ENCODE data around the gene HOXA5. TPM values are rescaled to one million over a fixed set of nuclear protein-coding genes. Genes with fewer than 3 reads are reported as not detected.
A peak's percentile ranks its signal among the peaks of the same experiment; 100 is the strongest.

The HOXA5 gene
- total RNA-seq, 1 experiment from 2014 or later = not detected

DNA sequence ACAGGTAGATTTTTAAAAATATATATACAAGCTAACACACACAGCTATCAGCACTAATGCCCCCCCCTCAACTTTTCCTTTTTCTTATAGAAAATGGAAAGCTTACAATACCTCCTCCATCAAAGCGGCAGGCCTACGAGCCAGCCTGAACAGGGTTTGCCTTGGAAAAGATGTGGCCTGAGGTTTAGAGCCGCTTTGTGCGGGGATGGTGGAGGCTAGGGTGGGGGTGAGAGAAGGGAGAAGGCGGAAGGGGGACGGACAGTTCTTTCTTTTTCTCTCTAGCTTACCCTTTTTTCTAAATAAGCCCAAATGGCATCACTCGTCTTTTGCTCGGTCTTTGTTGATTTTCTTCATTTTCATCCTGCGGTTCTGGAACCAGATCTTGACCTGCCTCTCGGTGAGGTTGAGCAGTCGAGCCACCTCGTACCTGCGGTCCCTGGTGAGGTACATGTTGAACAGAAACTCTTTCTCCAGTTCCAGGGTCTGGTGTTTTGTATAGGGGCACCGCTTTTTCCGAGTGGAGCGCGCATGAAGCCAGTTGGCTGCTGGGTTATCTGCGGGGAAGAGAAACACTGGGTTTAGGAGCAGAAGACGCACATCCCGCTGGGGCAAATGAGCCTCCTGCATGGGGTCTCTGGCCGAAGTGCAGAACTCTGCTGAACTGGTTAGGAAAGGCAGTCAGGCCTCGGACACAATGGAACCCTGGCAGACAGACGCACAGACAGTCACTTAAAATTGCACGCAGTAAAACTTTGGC is 20.0 kb upstream of the HOXA5 start:
- no peak overlapping the region for H4K5ac ChIP-seq (ENCODE audit: insufficient read length, low read depth, low read length)
- peaks cover 0 to 12% of the 10 kb centered on the region in 2 experiments; a peak in 3 of 4 replicates for H3K4me1 Mint-ChIP-seq
- H3K23me2 ChIP-seq (ENCODE audit: insufficient read length, low read depth, low read length, poor library complexity, severe bottlenecking) = no peaks in the 10 kb centered on the region
- H4K20me1 ChIP-seq (ENCODE audit: control insufficient read depth, insufficient read depth, insufficient read length) = no peaks in the 10 kb centered on the region
- no peaks in the 10 kb centered on the region for H3K9me3 ChIP-seq (ENCODE audit: control insufficient read depth, low read depth, low read length)
- no peaks in the 10 kb centered on the region for H3K79me2 ChIP-seq (ENCODE audit: insufficient read depth, low read length)
- no peak overlapping the region for H3K27ac ChIP-seq (ENCODE audit: insufficient read length, low read depth, low read length)
- H4K91ac ChIP-seq (ENCODE audit: insufficient read length, low read depth, low read length) = no peak overlapping the region
- no peak overlapping the region for H3K4me3 Mint-ChIP-seq
- H2BK15ac ChIP-seq (ENCODE audit: low read depth, low read length) = no peak overlapping the region
- no peaks in the 10 kb centered on the region for H3K4me1 ChIP-seq (ENCODE audit: insufficient read depth, low read length)
- H2BK5ac ChIP-seq (ENCODE audit: insufficient read length, low read length) = no peak overlapping the region
- peaks cover 5 to 10% of the 10 kb centered on the region in 2 experiments for H3K9me3 Mint-ChIP-seq
- DNase-seq = peak; percentile 27
- no peak overlapping the region for H3K56ac ChIP-seq (ENCODE audit: insufficient read length, low read depth, low read length)
- H3K18ac ChIP-seq (ENCODE audit: insufficient read length, low read depth, low read length) = no peak overlapping the region
- WGBS (ENCODE audit: extremely low coverage, insufficient read length, low lambda C conversion rate) = no CpG with 5 or more reads among the region's 24 CpGs
- H3T11ph ChIP-seq (ENCODE audit: low read length) = no peak overlapping the region
- no peak overlapping the region for H2AFZ ChIP-seq (ENCODE audit: low read length)
- no peak overlapping the region for H2AK5ac ChIP-seq (ENCODE audit: insufficient read length, low read length)
- no peaks in the 10 kb centered on the region; a peak in 1 of 7 replicates for H3K36me3 Mint-ChIP-seq (ENCODE audit: insufficient read depth in 1 of 3, low read depth in 3 of 3)
- peaks cover 97% of the 10 kb centered on the region for H3K27me3 ChIP-seq (ENCODE audit: insufficient read depth, low read length)
- H3K27me3 Mint-ChIP-seq (ENCODE audit: low read depth) = peaks cover 98% of the 10 kb centered on the region
- no peak overlapping the region for H2BK120ac ChIP-seq (ENCODE audit: low read depth, low read length, poor library complexity, severe bottlenecking)
- H3K14ac ChIP-seq (ENCODE audit: insufficient read depth, low read length) = no peak overlapping the region
- no peak overlapping the region for H3K23ac ChIP-seq (ENCODE audit: insufficient read length, low read depth, low read length)
- no peak overlapping the region for H4K8ac ChIP-seq (replicated peaks; ENCODE audit: insufficient read length, low read depth, low read length)
- no peak overlapping the region for H3K4ac ChIP-seq (ENCODE audit: low read depth, low read length)
- TF ChIP-seq, protein P1, sequence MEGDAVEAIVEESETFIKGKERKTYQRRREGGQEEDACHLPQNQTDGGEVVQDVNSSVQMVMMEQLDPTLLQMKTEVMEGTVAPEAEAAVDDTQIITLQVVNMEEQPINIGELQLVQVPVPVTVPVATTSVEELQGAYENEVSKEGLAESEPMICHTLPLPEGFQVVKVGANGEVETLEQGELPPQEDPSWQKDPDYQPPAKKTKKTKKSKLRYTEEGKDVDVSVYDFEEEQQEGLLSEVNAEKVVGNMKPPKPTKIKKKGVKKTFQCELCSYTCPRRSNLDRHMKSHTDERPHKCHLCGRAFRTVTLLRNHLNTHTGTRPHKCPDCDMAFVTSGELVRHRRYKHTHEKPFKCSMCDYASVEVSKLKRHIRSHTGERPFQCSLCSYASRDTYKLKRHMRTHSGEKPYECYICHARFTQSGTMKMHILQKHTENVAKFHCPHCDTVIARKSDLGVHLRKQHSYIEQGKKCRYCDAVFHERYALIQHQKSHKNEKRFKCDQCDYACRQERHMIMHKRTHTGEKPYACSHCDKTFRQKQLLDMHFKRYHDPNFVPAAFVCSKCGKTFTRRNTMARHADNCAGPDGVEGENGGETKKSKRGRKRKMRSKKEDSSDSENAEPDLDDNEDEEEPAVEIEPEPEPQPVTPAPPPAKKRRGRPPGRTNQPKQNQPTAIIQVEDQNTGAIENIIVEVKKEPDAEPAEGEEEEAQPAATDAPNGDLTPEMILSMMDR (conservative IDR thresholded peaks at IDR 0.05) = no peak
- no peaks in the 10 kb centered on the region for H3K79me1 ChIP-seq (ENCODE audit: insufficient read depth, low read depth, low read length, poor library complexity, severe bottlenecking)
- no peak overlapping the region for H2BK20ac ChIP-seq (ENCODE audit: low read depth, low read length, poor library complexity, severe bottlenecking)
- no peak overlapping the region for H3K9ac ChIP-seq (ENCODE audit: extremely low read depth, insufficient read length, low read length)
- no peak overlapping the region for H3K4me2 ChIP-seq (ENCODE audit: insufficient read depth, insufficient read length, low read length)
- no peak overlapping the region for H2BK12ac ChIP-seq (ENCODE audit: insufficient read length, low read depth, low read length)
- no peak overlapping the region for H3K27ac Mint-ChIP-seq

Data from H9 (cell line).